ENCODE data around the gene SORCS2. TPM values are rescaled to one million over a fixed set of nuclear protein-coding genes. Genes with fewer than 3 reads are reported as not detected.

SORCS2 gene
- total and polyA plus RNA-seq, 3 donors from 2014 or later: 2.7 to 4.6 (median 2.9) TPM

DNA sequence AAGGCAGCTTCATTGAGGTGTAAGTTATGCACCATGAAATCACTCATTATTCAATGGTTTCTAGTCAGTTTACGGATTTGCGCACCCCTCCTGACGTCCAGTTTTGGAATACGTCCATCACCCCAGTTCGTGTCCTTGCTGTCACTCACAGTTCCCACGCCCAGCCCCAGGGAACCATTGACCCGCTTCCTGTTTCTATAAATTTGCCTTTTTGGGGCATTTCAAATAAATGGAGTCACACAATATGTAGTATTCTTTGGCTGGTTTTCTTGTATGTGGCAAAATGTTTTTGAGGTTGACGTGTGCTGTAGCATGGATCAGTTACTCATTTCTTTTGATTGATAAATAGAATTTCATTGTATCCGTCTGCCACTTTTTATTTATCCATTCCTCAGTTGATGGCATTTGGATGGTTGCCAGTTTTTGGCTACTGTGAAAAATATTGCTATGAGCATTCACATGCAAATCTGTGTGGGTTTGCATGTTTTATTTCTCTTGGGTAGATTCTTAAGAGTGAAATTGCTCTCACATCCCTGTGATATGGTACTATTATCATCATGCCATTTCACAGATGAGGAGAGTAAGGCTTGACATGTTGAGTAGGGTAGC is 18.4 kb upstream of the SORCS2 start:
- TF ChIP-seq POLR2A (IDR thresholded peaks at IDR 0.05): no peak
- TF ChIP-seq, protein P1, sequence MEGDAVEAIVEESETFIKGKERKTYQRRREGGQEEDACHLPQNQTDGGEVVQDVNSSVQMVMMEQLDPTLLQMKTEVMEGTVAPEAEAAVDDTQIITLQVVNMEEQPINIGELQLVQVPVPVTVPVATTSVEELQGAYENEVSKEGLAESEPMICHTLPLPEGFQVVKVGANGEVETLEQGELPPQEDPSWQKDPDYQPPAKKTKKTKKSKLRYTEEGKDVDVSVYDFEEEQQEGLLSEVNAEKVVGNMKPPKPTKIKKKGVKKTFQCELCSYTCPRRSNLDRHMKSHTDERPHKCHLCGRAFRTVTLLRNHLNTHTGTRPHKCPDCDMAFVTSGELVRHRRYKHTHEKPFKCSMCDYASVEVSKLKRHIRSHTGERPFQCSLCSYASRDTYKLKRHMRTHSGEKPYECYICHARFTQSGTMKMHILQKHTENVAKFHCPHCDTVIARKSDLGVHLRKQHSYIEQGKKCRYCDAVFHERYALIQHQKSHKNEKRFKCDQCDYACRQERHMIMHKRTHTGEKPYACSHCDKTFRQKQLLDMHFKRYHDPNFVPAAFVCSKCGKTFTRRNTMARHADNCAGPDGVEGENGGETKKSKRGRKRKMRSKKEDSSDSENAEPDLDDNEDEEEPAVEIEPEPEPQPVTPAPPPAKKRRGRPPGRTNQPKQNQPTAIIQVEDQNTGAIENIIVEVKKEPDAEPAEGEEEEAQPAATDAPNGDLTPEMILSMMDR (IDR thresholded peaks at IDR 0.05): no peak
- intact Hi-C loops (cut with DNase I; ENCODE audit: low total_unique reads): no loop called here

DNA sequence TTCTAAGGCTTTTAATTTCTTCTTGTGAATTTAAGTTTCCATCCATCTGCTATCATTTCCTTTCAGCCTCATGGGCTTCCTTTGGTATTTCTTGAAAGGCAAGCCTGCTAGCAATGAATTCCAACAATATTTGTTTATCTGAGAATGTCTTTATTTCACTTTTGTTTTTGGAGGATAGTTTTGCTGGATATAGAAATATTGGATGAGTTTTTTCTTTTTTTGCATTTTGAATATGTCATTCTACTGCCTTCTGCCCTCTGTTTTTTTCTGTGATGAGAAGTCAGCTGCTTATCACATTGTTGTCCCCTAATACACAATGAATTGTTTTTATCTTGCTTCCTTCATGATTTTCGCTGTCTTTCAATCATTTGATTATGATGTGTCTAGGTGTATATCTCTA is 13.2 kb upstream of the SORCS2 start:
- Histone ChIP-seq H3K27ac (no peak overlapping the region), H3K36me3 (ENCODE audit: low read depth, missing control alignments) (no peaks in the 10 kb centered on the region), H3K27me3 (no peaks in the 10 kb centered on the region), H3K9me3 (no peaks in the 10 kb centered on the region), H3K4me3 (no peak overlapping the region), H3K4me1 (no peaks in the 10 kb centered on the region)
- DNase-seq: no peak
- intact Hi-C loops (cut with DNase I; ENCODE audit: low total_unique reads): no loop called here
- 94 to 100% methylated on average over 1 of the region's 1 CpG for WGBS, 2 donors
- TF ChIP-seq, protein P1 (IDR thresholded peaks at IDR 0.05): no peak
- no peak for TF ChIP-seq POLR2A (IDR thresholded peaks at IDR 0.05)

More for the DNA sequence above, 18.4 kb upstream of the SORCS2 start:
- no peak overlapping the region for H3K4me3 ChIP-seq
- 69 to 86% methylated on average over 9 of the region's 9 CpGs for WGBS, 2 donors
- H3K36me3 ChIP-seq (ENCODE audit: low read depth, missing control alignments): no peaks in the 10 kb centered on the region
- no peaks in the 10 kb centered on the region for H3K27me3 ChIP-seq
- H3K9me3 ChIP-seq: no peaks in the 10 kb centered on the region
- no peak overlapping the region for H3K27ac ChIP-seq
- no peaks in the 10 kb centered on the region for H3K4me1 ChIP-seq
- no peak for DNase-seq

- Histone ChIP-seq H3K27ac (no peak overlapping the region), H3K4me3 (no peak overlapping the region), H3K27me3 (no peaks in the 10 kb centered on the region), H3K36me3 (ENCODE audit: low read depth, missing control alignments) (no peaks in the 10 kb centered on the region), H3K9me3 (no peaks in the 10 kb centered on the region), H3K4me1 (no peaks in the 10 kb centered on the region)
- WGBS, 2 donors: 70 to 72% methylated on average over 4 of the region's 4 CpGs
- TF ChIP-seq, protein P1 (IDR thresholded peaks at IDR 0.05): no peak
- no peak for TF ChIP-seq POLR2A (IDR thresholded peaks at IDR 0.05)
- no peak for DNase-seq
- intact Hi-C loops (cut with DNase I; ENCODE audit: low total_unique reads): no loop called here
Measured at GRCh38 chr4:7180938-7181337, 11.4 kb upstream of the SORCS2 start.

DNA sequence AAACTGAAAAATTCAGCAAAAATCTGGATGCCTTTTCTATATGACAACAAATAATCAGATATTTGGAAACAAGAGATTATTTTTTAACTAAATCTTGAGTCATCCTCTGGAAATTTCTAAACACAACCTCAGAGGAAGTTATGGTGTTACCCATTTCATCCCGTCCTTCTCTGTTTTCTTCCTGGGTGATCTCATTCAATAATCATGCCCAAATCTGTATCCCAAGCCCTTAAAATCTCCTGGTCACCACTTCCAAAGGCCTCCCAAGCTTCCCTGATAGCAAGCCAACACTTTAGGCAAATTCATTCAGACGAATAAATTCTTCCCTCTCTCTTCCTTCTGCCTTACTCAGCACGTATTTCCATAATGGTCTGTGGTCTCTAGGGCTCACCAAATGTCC is 9.7 kb upstream of the SORCS2 start:
- Histone ChIP-seq H3K4me1 (no peaks in the 10 kb centered on the region), H3K27ac (no peak overlapping the region), H3K27me3 (no peaks in the 10 kb centered on the region), H3K36me3 (ENCODE audit: low read depth, missing control alignments) (no peaks in the 10 kb centered on the region), H3K9me3 (no peaks in the 10 kb centered on the region), H3K4me3 (no peak overlapping the region)
- TF ChIP-seq, protein P1 (IDR thresholded peaks at IDR 0.05): no peak
- no peak for TF ChIP-seq POLR2A (IDR thresholded peaks at IDR 0.05)
- DNase-seq: no peak
- WGBS, 2 donors: 97 to 98% methylated on average over 3 of the region's 3 CpGs
- intact Hi-C loops (cut with DNase I; ENCODE audit: low total_unique reads): no loop called here

DNA sequence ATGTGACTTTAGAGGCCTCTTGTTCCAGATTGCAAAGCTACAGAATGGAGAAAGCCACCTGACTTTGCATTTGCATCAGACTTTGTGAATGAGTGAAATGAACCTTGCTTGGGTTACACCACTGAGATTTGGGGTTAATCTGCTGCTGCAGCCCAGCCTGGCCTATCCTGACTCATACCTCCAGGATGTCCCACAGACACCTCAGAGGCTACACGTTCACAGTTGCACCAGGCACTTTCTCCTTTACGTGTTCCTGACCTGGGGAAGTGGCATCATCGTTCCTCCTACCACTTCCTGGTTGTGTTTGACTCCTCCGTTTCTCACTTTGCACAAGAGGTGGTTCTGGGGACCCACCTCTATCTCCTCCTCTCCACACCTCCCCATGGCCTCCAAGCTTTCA is 9.2 kb upstream of the SORCS2 start:
- no peaks in the 10 kb centered on the region for H3K27me3 ChIP-seq
- H3K4me1 ChIP-seq: no peaks in the 10 kb centered on the region
- H3K9me3 ChIP-seq: no peaks in the 10 kb centered on the region
- DNase-seq: no peak
- 86 to 88% methylated on average over 4 of the region's 4 CpGs for WGBS, 2 donors
- no peak for TF ChIP-seq POLR2A (IDR thresholded peaks at IDR 0.05)
- TF ChIP-seq, protein P1 (IDR thresholded peaks at IDR 0.05): no peak
- H3K27ac ChIP-seq: no peak overlapping the region
- no peak overlapping the region for H3K4me3 ChIP-seq
- H3K36me3 ChIP-seq (ENCODE audit: low read depth, missing control alignments): no peaks in the 10 kb centered on the region
- intact Hi-C loops (cut with DNase I; ENCODE audit: low total_unique reads): no loop called here
